ENCODE measurements around the gene FAM193A. TPM values are rescaled to one million over a fixed set of nuclear protein-coding genes. Genes with fewer than 3 reads are reported as not detected.
"Not testable (repeated sequence)": the region's sequence is repeated elsewhere in the genome, so short reads cannot be mapped to it uniquely, and the experiment has no call there.

The FAM193A gene
- total RNA-seq, 1 donor from 2014 or later = 30.9 TPM

DNA sequence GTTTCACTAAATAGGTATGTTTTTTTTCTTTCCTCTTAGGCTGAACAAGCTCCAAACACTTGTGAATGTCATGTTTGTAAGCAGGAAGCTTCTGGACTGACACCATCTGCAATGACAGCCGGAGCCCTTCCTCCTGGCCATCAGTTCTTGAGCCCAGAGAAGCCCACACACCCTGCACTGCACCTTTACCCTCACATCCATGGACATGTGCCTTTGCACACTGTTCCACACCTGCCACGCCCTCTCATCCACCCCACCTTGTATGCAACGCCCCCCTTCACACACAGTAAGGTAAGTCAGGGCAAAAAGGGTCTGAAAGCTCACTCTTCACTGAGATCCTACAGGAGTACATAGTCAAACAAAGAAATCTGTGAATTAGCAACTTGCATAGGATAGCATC lies 135.6 kb downstream of the FAM193A start:
- no peak overlapping the region for H3K4me3 ChIP-seq
- peaks cover 28 to 48% of the 10 kb centered on the region in 2 donors for H3K36me3 ChIP-seq
- no peaks in the 10 kb centered on the region for H3K9me3 ChIP-seq
- TF ChIP-seq, protein P1, sequence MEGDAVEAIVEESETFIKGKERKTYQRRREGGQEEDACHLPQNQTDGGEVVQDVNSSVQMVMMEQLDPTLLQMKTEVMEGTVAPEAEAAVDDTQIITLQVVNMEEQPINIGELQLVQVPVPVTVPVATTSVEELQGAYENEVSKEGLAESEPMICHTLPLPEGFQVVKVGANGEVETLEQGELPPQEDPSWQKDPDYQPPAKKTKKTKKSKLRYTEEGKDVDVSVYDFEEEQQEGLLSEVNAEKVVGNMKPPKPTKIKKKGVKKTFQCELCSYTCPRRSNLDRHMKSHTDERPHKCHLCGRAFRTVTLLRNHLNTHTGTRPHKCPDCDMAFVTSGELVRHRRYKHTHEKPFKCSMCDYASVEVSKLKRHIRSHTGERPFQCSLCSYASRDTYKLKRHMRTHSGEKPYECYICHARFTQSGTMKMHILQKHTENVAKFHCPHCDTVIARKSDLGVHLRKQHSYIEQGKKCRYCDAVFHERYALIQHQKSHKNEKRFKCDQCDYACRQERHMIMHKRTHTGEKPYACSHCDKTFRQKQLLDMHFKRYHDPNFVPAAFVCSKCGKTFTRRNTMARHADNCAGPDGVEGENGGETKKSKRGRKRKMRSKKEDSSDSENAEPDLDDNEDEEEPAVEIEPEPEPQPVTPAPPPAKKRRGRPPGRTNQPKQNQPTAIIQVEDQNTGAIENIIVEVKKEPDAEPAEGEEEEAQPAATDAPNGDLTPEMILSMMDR (IDR thresholded peaks at IDR 0.05) = no peak
- peaks cover 0 to 6% of the 10 kb centered on the region in 2 donors for H3K4me1 ChIP-seq
- intact Hi-C loops (cut with DNase I) = no loop called here
- H3K27ac ChIP-seq = no peak overlapping the region
- DNase-seq (ENCODE audit: low spot score in 2 of 2) = no peak
- no peaks in the 10 kb centered on the region for H3K27me3 ChIP-seq

DNA sequence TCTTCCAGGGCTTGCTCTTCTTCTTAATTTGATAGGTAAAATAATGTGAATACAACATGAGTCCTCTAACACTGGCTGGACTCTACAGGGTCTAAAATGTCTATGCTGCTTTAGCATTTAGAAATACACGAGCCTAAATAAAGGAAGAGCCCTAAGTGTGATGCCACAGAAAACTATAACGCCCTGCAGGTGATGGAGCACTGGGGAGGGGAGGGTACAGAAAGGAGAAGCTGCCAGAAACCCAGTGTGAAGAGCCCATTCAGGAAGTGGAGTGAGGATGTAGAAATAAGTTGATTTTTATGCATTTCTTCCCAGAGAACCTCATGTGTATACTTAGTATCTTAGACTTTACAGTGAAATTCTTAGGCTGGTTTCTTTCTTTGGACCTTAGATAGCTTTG lies 136.3 kb downstream of the FAM193A start:
- no peak for DNase-seq (ENCODE audit: low spot score in 2 of 2)
- Histone ChIP-seq H3K27ac (peak overlapping the region; percentile 2 to 31), H3K27me3 (no peaks in the 10 kb centered on the region), H3K9me3 (no peaks in the 10 kb centered on the region), H3K36me3 (peaks cover 28 to 48% of the 10 kb centered on the region in 2 donors), H3K4me3 (no peak overlapping the region), H3K4me1 (peaks cover 0 to 6% of the 10 kb centered on the region in 2 donors)
- TF ChIP-seq, protein P1 (IDR thresholded peaks at IDR 0.05) = no peak
- intact Hi-C loops (cut with DNase I) = no loop called here

DNA sequence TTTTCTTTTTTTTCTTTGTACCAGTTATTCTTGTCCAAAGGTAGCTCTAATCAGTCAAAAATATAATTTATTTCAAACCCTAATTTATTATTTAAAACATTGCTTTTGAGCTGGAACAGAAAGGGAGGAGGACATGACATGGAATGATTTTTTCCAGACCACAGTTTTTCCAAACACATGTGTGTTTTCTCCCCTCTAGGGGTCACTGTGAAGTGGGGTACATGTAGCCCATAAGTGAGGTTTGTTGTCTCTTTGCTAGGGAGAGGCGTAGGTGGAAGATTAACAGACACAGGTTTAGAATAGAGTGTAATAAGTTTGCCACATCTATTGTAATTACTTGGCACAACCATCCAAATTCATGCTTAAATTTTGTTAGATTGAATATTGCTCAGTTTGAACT lies 136.7 kb downstream of the FAM193A start:
- Histone ChIP-seq H3K9me3 (no peaks in the 10 kb centered on the region), H3K4me1 (peaks cover 0 to 6% of the 10 kb centered on the region in 2 donors), H3K4me3 (no peak overlapping the region), H3K36me3 (peaks cover 28 to 48% of the 10 kb centered on the region in 2 donors), H3K27me3 (no peaks in the 10 kb centered on the region), H3K27ac (peak overlapping the region in 1 of 2 donors; percentile 59)
- TF ChIP-seq, protein P1 (IDR thresholded peaks at IDR 0.05) = no peak
- DNase-seq (ENCODE audit: low spot score in 2 of 2) = no peak
- intact Hi-C loops (cut with DNase I) = no loop called here

DNA sequence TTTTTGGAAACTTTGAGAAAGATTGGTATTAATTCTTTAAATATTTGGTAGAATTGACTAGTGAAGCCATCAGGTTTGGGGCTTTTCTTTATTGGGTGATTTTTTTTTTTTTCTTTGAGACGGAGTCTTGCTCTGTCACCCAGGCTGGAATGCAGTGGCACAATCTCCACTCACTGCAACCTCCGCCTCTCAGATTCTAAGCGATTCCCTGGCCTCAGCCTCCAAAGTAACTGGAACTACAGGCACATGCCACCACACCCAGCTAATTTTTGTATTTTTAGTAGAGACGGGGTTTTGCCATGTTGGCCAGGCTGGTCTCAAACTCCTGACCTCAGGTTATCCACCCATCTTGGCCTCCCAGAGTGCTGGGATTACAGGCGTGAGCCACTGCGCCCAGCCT lies 143.3 kb downstream of the FAM193A start:
- H3K27me3 ChIP-seq; H3K4me1 ChIP-seq; DNase-seq (ENCODE audit: low spot score in 2 of 2); H3K4me3 ChIP-seq; H3K27ac ChIP-seq; H3K9me3 ChIP-seq; intact Hi-C loops (cut with DNase I): not testable (repeated sequence)
- peaks cover 18 to 41% of the 10 kb centered on the region in 2 donors for H3K36me3 ChIP-seq

DNA sequence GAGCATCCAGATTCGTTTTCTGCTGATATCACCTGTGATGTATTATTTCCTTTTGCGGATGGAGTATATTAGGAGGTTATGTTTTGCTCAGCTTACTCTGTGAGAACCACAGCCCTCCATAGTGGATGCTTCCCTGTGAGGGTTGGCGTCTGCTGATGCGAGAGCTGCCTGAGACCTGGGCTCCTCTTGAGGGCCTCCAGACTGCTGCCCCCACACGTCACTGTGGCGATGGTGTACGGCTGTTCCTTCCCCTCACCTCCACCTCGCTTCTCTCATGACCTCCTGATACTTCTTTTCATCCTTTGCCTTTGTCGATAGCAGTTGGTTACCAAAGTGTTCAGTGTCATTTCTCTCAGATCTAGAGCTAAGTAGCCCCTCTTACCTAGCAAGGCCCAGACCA lies 148.0 kb downstream of the FAM193A start:
- no peaks in the 10 kb centered on the region for H3K9me3 ChIP-seq
- intact Hi-C loops (cut with DNase I) = no loop called here
- H3K36me3 ChIP-seq = peaks cover 26 to 53% of the 10 kb centered on the region in 2 donors
- no peak overlapping the region for H3K4me3 ChIP-seq
- TF ChIP-seq, protein P1 (IDR thresholded peaks at IDR 0.05) = no peak
- H3K27ac ChIP-seq = no peak overlapping the region
- no peak for DNase-seq (ENCODE audit: low spot score in 2 of 2)
- H3K27me3 ChIP-seq = no peaks in the 10 kb centered on the region
- H3K4me1 ChIP-seq = no peaks in the 10 kb centered on the region

DNA sequence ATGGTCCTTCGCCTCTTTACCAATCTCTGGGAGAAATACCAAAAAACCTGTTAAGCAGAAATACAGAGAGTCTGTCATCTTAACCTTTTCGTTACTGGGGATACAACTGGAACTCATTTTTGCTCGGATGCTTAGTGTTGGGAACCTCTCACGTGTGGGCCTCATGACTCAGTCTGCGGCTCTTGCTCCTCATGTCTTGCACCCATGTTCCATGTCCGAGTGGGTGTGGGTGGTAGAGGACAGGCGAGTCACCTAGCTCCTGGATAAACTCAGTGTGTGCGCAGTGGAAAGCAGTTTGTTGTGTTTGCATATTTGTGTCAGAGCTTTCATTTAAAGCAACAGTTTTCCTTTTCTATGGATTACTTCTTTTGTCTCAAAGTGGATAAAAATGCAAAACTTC lies 149.1 kb downstream of the FAM193A start:
- Histone ChIP-seq H3K27ac (no peak overlapping the region), H3K4me3 (no peak overlapping the region), H3K9me3 (no peaks in the 10 kb centered on the region), H3K4me1 (no peaks in the 10 kb centered on the region), H3K27me3 (no peaks in the 10 kb centered on the region), H3K36me3 (peaks cover 26 to 48% of the 10 kb centered on the region in 2 donors)
- DNase-seq (ENCODE audit: low spot score in 2 of 2) = no peak
- TF ChIP-seq, protein P1 (IDR thresholded peaks at IDR 0.05) = no peak
- intact Hi-C loops (cut with DNase I) = no loop called here
